Esophagus muscularis mucosa (tissue), 4 donors: ENCODE measurements around the gene RNF224. TPM values are rescaled to one million over a fixed set of nuclear protein-coding genes. Genes with fewer than 3 reads are reported as not detected.

Source experiments
- DNase-seq: peaks from one replicate; pipeline ENCODE4 v3.0.0-alpha.2; 2017; ENCODE audit errors: extremely low spot score
- H3K27ac ChIP-seq, 4 donors: fragments of 200-600 bp; sonication (generic); replicated peaks in 1 of 4; 1 replicate in 3 of 4; 2 replicates in 1 of 4; pipeline ENCODE4 v1.5.1; 2016 to 2019; ENCODE audit warnings: mild to moderate bottlenecking in 1 of 4
- H3K27me3 ChIP-seq, 4 donors: fragments of 200-600 bp; sonication (generic); one replicate each; pipeline versions ENCODE4 v1.5.1 to v1.6.0; 2016 to 2019
- H3K36me3 ChIP-seq, 4 donors: fragments of 200-600 bp; sonication (generic); one replicate each; pipeline ENCODE4 v1.5.1; 2016 to 2019
- H3K4me1 ChIP-seq, 4 donors: fragments of 200-600 bp; sonication (generic); one replicate each; pipeline ENCODE4 v1.5.1; 2016 to 2019
- H3K4me3 ChIP-seq, 4 donors: fragments of 200-600 bp; sonication (generic); 1 replicate in 2 of 4; 2 replicates in 2 of 4; pipeline ENCODE4 v1.5.1; 2016 to 2019; ENCODE audit warnings: mild to moderate bottlenecking in 4 of 4, moderate library complexity in 1 of 4
- H3K9me3 ChIP-seq, 4 donors: fragments of 200-600 bp; sonication (generic); 1 replicate in 3 of 4; 2 replicates in 1 of 4; pipeline ENCODE4 v1.5.1; 2016 to 2019
- EP300 ChIP-seq: sonication (generic); formaldehyde crosslinking; IDR thresholded peaks from one replicate; pipeline ENCODE4 v1.6.1; 2017; ENCODE audit warnings: antibody characterized with exemption
- POLR2A ChIP-seq: fragments of 450-650 bp; IDR thresholded peaks from one replicate; pipeline ENCODE4 v1.6.1; 2017; ENCODE audit warnings: antibody characterized with exemption, moderate library complexity, mild to moderate bottlenecking, low read depth
- POLR2AphosphoS5 ChIP-seq, 2 donors: sonication (generic); formaldehyde crosslinking; IDR thresholded peaks; one replicate each; pipeline ENCODE4 v1.6.1; 2017; ENCODE audit warnings: antibody characterized with exemption in 2 of 2
- WGBS: methylation state at CpG from one replicate; pipeline ENCODE4 v1.1.5; 2018; 5-methylcytosine and 5-hydroxymethylcytosine counted together
- intact Hi-C: fragments of 100-400 bp; cut with DNase I; formaldehyde crosslinking; loops from one replicate; pipeline ENCODE4 v1.15.1; 2023
- total RNA-seq, 4 donors: library from RNA; depleted of rRNA; stranded (reverse); fragments of >200 nt; gene quantifications; one replicate each; pipeline versions ENCODE4 v1.1.0 to v1.2.1, GENCODE V29; 2016
- TF ChIP-seq, protein P1 (sequence below), 3 experiments: fragments of 200-600 bp in 2 of 3; fragments of 450-650 bp in 1 of 3; sonication (generic) in 2 of 3; IDR thresholded peaks; one replicate each; pipeline ENCODE4 v1.5.1; 2017 to 2019; ENCODE audit warnings: antibody characterized with exemption in 3 of 3, mild to moderate bottlenecking in 2 of 3, moderate library complexity in 1 of 3

RNF224 gene
- total RNA-seq, 4 donors from 2014 or later: not detected

DNA sequence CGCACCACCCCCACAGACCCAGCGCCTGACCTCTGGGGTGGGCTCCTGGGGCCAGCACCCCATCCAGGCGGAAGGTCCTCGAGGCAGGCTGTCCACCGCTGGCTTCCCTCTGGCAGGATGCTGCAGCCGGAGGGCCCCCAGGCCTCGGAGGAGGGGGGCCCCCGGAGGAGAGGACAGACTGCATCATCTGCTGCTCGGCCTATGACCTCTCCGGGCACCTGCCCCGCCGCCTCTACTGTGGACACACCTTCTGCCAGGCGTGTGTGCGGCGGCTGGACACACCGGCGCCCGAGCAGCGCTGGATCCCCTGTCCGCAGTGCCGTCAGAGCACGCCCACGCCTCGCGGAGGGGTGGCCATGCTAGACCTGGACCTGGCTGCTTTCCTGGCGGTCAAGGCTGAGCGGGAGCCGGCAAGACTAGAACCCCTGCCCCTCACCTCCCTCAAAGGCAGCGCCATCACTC, 1.2 kb downstream of the RNF224 start:
- peaks cover 0 to 71% (median 44%) of the 10 kb centered on the region in 4 donors for H3K27me3 ChIP-seq
- intact Hi-C loops: no loop called here
- 58% methylated on average over 8 of the region's 29 CpGs for WGBS
- no peak overlapping the region for H3K27ac ChIP-seq
- peaks cover 7 to 21% (median 18%) of the 10 kb centered on the region in 4 donors for H3K4me1 ChIP-seq
- no peaks in the 10 kb centered on the region for H3K36me3 ChIP-seq
- no peak for DNase-seq
- TF ChIP-seq, protein P1, sequence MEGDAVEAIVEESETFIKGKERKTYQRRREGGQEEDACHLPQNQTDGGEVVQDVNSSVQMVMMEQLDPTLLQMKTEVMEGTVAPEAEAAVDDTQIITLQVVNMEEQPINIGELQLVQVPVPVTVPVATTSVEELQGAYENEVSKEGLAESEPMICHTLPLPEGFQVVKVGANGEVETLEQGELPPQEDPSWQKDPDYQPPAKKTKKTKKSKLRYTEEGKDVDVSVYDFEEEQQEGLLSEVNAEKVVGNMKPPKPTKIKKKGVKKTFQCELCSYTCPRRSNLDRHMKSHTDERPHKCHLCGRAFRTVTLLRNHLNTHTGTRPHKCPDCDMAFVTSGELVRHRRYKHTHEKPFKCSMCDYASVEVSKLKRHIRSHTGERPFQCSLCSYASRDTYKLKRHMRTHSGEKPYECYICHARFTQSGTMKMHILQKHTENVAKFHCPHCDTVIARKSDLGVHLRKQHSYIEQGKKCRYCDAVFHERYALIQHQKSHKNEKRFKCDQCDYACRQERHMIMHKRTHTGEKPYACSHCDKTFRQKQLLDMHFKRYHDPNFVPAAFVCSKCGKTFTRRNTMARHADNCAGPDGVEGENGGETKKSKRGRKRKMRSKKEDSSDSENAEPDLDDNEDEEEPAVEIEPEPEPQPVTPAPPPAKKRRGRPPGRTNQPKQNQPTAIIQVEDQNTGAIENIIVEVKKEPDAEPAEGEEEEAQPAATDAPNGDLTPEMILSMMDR (IDR thresholded peaks at IDR 0.05): no peak
- TF ChIP-seq EP300 (no peak), POLR2AphosphoS5 (IDR thresholded peaks at IDR 0.05) (no peak), POLR2A (no peak)
- no peaks in the 10 kb centered on the region for H3K9me3 ChIP-seq
- H3K4me3 ChIP-seq: no peak overlapping the region

DNA sequence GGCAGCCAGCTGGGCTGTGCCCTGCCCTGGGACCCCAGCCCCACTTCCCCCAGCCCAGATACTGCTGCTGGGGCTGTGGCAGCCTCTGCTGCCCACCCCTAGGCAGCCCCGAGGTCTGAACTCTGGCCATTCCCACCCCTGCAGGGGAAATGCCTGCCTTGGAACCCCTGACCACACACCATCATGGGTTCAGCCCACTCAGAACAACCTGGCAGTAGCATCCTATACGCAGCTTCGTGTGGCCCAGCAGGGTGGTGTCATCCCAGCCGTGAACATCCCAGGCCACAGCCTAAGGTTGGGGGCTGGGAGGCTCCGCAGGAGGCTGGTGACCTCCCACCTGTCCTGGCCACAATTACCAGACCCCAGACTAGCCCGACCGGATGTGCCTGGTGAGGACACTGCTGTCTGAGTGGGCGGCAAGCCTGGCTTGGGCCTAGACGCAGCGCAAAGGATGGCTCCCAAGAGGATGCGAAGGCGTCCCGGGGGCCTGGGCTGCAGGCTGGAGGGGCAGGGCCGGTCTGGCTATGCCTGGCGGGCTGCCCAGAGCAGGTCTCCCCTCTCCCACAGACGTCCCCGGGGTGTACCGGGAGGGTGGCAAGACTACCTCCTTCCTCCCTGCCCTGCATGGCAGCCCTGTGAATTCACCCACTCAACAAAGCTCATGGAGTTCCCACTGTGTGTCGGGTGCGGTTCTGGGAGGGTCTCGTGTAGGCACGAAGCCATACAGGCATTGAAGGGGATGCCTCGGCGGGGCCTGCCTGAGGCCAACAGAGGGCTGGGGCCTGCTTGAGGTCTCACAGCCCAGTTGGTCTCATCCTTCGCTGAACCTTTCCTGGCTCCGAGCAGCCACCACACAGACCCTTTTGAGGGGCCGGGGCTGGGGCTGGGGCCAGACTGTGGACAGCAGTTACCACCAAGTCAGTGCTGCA, 1.9 kb downstream of the RNF224 start:
- no peak for DNase-seq
- Histone ChIP-seq H3K36me3 (no peaks in the 10 kb centered on the region), H3K27me3 (peaks cover 0 to 78% (median 44%) of the 10 kb centered on the region in 4 donors), H3K27ac (no peak overlapping the region), H3K9me3 (no peaks in the 10 kb centered on the region), H3K4me3 (no peak overlapping the region), H3K4me1 (peaks cover 2 to 19% (median 13%) of the 10 kb centered on the region in 4 donors)
- 64% methylated on average over 25 of the region's 27 CpGs for WGBS
- no peak for TF ChIP-seq POLR2AphosphoS5 (IDR thresholded peaks at IDR 0.05)
- TF ChIP-seq EP300: no peak
- TF ChIP-seq POLR2A: no peak
- TF ChIP-seq, protein P1 (IDR thresholded peaks at IDR 0.05): no peak
- intact Hi-C loops: no loop called here

DNA sequence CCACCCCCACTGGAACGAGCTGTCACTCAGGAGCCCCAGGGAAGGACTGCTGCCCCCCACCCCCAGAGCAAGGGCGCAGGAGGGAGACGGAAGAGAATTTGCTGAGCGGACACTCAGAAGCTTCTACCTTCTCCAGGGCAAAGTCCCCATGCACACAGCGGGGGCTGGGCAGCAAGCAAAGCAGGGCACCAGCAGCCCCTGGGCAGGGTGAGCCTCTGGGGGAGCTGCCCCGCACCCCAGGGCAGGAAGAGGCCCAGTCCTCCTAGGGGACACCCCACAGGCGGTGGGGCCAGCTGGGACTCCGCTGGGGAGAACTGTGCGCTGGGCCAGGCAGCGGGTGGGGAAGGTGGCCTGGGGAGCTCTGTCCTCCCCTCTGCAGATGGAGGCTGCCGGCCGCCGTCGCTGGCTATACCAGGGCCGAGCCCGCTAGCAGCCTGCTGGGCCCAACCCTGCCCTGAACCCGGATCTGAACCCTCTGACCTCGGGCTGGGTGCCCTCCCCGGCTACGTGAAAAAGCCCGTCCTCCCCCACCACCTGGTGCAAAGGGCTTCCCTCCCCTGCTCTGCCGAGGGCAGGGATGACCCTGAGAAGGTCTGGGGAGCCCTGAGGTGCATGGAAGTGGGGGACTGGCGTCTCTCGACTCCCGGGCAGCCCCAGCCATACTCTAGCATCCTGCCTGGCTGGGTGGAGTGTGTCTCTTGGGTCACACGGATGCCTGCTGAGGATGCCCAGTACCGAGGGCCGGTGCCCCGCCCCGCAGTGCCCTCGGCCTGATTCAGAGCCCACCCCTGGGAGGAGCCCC, 2.8 kb downstream of the RNF224 start:
- TF ChIP-seq POLR2A (no peak), POLR2AphosphoS5 (IDR thresholded peaks at IDR 0.05) (no peak), EP300 (no peak)
- TF ChIP-seq, protein P1 (IDR thresholded peaks at IDR 0.05): no peak
- H3K27me3 ChIP-seq: peaks cover 0 to 87% (median 48%) of the 10 kb centered on the region in 4 donors
- 57% methylated on average over 13 of the region's 31 CpGs for WGBS
- H3K36me3 ChIP-seq: no peaks in the 10 kb centered on the region
- H3K4me1 ChIP-seq: peaks cover 0 to 19% (median 11%) of the 10 kb centered on the region in 4 donors
- no peak overlapping the region for H3K27ac ChIP-seq
- DNase-seq: no peak
- intact Hi-C loops: no loop called here
- H3K9me3 ChIP-seq: no peaks in the 10 kb centered on the region
- H3K4me3 ChIP-seq: no peak overlapping the region

DNA sequence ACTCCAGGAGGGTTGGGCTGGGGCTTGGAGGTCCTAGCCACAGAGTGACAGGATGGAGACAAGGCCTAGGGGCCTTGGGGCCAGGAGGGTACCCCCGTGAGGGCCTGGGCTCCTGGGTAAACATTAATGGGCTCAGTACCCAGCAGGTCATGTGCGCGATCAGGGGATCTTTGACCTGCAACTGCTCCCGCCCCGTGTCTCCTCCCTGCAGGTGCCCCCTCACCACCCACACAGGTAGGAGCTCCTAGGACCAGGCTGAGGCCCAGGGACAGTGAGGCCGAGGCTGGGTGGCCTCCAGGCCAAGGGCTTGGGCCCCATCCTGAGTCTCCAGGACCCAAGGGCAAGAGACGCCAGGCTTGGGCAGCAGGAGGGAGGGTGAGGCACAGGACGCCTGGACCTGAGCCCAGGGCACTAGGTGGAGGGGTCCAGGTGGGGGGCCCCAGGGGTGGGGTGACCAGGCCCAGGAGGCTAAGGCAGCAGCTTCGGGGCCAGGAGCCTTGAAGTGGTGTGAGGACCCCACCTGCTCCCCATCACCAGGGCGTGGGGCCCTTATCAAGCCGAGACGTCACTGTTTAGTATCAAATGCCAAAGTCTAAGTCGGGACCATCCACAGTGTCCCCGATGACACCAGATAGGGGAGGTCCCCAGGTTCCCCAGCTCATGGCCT, 3.5 kb downstream of the RNF224 start, which contains the start of gene SLC34A3:
Gene SLC34A3 (plus strand): TSS at position 197 of the 667 bp plus-strand sequence. CDS start 802 bp downstream, outside the sequence.
- no peak for DNase-seq
- Histone ChIP-seq H3K9me3 (no peaks in the 10 kb centered on the region), H3K4me3 (no peak within 1 kb of the TSS), H3K36me3 (no peaks in the 10 kb centered on the region), H3K27me3 (peaks cover 0 to 88% (median 48%) of the 10 kb centered on the region in 4 donors), H3K4me1 (peaks cover 3 to 26% (median 17%) of the 10 kb centered on the region in 4 donors), H3K27ac (no peak within 1 kb of the TSS)
- WGBS: 73% methylated on average over 2 of the region's 14 CpGs
- intact Hi-C loops: no loop called here
- TF ChIP-seq POLR2A: no peak
- TF ChIP-seq EP300: no peak
- no peak for TF ChIP-seq POLR2AphosphoS5 (IDR thresholded peaks at IDR 0.05)
- TF ChIP-seq, protein P1 (IDR thresholded peaks at IDR 0.05): no peak
